Memory B cell (primary cell): Measurements from ENCODE around the gene CMC4.

Experiments used
- ATAC-seq: fragments of 150-1000 bp; cut with Tn5 transposase; 2 replicates; pipeline ENCODE4 v1.10.0; 2021; ENCODE audit warnings: low read depth, mild to moderate bottlenecking, moderate library complexity
- DNase-seq, 2 donors: peaks; one replicate each; pipeline ENCODE4 v3.0.0; 2022; ENCODE audit warnings: low spot score in 2 of 2
- H3K27ac Mint-ChIP-seq: one replicate; pipeline ENCODE4 v1.8.0; 2022; ENCODE audit warnings: mild to moderate bottlenecking, moderate library complexity, mixed read lengths
- H3K27me3 Mint-ChIP-seq: one replicate; pipeline ENCODE4 v1.8.0; 2022; ENCODE audit warnings: mixed read lengths
- H3K36me3 Mint-ChIP-seq: one replicate; pipeline ENCODE4 v1.8.0; 2022; ENCODE audit warnings: mild to moderate bottlenecking, mixed read lengths
- H3K4me1 Mint-ChIP-seq: one replicate; pipeline ENCODE4 v1.8.0; 2022; ENCODE audit warnings: mixed read lengths
- H3K4me3 Mint-ChIP-seq: one replicate; pipeline ENCODE4 v1.8.0; 2022; ENCODE audit warnings: mild to moderate bottlenecking, moderate library complexity, mixed read lengths
- H3K9me3 Mint-ChIP-seq: one replicate; pipeline ENCODE4 v1.8.0; 2022; ENCODE audit warnings: mixed read lengths

Gene CMC4

DNA sequence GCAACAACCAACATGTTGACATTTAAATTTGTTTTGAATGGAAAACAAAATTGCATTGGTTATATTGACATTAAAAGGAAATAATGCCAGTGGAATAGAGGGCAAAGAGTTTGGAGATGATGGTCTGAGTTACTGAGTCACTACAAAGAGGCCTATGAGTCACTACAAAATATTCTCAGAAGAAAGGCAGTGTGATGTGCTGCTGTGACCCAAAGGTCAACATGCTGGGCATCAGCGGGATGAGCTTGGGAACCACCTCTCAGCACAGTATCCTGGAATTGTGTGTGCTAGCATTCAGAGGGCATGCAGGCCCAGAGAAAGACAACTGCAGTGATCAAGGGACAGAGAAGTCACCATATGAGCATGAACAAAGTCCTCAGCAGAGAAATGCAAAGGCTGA, 2.8 kb downstream of the CMC4 start:
- no peak overlapping the region for H3K27ac Mint-ChIP-seq
- no peaks in the 10 kb centered on the region for H3K36me3 Mint-ChIP-seq
- peaks cover 13% of the 10 kb centered on the region for H3K4me1 Mint-ChIP-seq
- ATAC-seq (no peak), DNase-seq (no peak)
- H3K27me3 Mint-ChIP-seq = no peaks in the 10 kb centered on the region
- no peak overlapping the region for H3K4me3 Mint-ChIP-seq
- H3K9me3 Mint-ChIP-seq = no peaks in the 10 kb centered on the region

DNA sequence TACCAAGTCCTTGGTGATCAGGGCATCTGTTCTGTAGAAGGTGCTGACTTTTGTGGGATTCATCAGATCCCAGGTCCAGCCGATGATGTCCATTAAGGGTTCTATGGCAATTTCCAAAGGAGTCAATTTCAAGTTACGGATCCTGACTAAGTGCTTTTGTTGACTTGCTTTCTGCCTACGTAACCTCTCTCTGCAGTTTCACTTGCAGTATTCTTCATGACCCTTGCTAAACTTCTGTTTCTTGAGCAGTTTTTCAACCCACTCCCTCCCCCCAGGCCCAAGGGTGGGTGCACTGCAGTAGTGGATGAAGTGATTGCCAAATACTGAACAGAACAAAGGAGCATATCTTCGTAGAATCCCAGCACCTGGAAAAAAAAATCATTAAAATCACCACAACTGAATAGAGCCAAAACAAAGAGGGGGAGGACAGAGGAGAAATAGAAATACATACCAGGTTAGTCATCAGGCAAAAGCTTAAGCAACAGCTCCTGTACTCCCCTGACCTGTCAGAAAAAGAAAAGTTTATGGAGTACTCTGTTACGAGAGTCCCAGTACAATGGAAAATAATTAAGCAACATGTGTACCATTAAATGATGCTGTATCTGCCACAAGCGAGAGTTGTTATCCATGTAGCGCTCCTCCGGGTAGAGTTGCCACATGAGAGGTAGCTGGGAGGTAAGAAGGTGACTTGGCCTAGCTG, 5.8 kb downstream of the CMC4 start:
- Mint-ChIP-seq H3K9me3 (no peaks in the 10 kb centered on the region), H3K4me1 (peaks cover 9% of the 10 kb centered on the region), H3K4me3 (no peak overlapping the region), H3K36me3 (no peaks in the 10 kb centered on the region), H3K27ac (no peak overlapping the region), H3K27me3 (no peaks in the 10 kb centered on the region)
- DNase-seq (no peak), ATAC-seq (no peak)

DNA sequence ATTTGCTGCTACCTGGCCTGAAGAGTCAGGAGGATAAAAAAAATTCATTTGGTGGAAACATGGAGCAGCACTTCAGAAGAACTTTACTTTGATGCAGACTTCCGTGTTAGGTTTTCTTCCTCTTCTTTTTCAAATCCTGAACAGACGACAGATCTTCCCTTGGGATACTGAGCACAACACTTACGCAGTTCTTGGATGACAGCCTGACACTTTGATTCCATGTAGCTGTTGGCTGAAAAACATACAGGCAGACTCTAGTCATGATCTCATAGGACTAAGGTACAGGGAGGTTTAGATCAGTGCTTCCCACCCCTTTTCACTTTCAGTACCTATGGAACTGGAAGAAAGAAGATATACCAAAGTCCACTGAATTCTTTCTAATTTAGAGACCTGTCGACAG, 9.2 kb downstream of the CMC4 start:
- no peaks in the 10 kb centered on the region for H3K36me3 Mint-ChIP-seq
- no peak overlapping the region for H3K27ac Mint-ChIP-seq
- peaks cover 3% of the 10 kb centered on the region for H3K4me1 Mint-ChIP-seq
- H3K27me3 Mint-ChIP-seq = no peaks in the 10 kb centered on the region
- no peak for ATAC-seq
- no peak for DNase-seq
- no peaks in the 10 kb centered on the region for H3K9me3 Mint-ChIP-seq
- H3K4me3 Mint-ChIP-seq = no peak overlapping the region

DNA sequence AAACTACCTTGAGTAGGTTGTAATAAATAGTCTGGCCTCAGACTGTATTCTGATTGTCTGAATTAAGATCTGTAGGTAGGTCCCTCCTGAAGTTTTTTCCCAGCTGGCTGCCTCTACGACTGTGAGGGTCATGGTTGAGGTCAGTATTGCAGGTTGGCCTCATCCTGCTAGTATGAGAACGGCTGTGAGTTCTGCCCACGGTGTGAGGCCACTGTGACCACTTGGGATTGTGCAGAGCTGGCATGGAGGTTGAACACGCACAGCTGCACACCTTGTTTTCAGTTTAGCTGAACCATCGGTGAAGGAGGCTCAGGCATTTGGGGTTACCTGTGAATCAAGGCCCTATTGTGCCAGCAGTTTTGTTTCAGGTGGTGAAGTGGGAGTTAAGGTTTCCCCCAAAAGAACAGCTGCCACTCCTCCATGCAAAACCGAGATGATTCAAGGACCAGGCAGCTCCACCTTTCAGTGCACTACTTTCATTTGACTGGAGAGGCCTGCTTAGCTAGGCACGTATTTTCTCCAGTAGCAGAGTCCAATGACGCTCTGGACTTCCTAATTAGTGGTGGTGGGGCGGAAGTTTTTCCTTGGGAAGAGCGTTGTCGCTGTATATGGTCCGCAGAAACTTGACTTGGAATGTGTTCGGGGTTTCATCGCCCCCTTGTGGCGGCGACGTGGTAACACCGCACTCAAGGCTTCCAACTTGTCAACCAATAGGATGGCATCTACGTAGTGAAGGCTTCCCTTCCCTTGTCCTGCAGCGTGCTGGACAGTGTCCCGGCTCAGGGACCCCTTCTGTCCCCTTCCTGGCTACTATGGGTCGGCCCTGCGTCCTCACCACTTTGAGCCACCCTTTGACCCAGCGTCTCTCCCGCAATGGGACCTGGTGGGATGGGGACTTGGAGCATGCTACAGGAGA, 13.8 kb downstream of the CMC4 start:
- DNase-seq = peak; percentile 28 to 33
- Mint-ChIP-seq H3K27ac (no peak overlapping the region), H3K4me1 (peaks cover 3% of the 10 kb centered on the region), H3K27me3 (no peaks in the 10 kb centered on the region), H3K4me3 (peak overlapping the region; percentile 61), H3K9me3 (no peaks in the 10 kb centered on the region), H3K36me3 (peaks cover 3% of the 10 kb centered on the region)
- peak; percentile 58 for ATAC-seq

DNA sequence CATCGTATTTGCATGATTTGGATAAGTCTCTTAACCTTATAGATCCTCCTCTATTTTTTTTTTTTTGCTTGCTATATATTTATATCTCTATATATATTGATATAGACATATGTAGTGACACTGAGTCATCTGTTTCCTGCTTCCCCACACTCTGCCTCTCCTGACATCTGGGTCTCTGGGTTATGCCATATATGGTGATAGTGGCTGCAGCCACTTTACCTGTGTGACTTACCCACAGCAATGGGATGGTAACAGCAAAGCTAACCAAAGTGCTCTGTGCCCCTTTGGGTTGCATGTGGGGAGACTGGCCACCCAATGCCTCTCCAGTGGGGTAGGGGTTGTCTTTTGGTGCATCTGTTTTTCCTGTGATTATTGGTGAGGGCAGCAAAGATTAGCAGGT, 14.5 kb downstream of the CMC4 start:
- DNase-seq = no peak
- H3K36me3 Mint-ChIP-seq = peaks cover 7% of the 10 kb centered on the region
- H3K9me3 Mint-ChIP-seq = no peaks in the 10 kb centered on the region
- peaks cover 3% of the 10 kb centered on the region for H3K4me1 Mint-ChIP-seq
- no peaks in the 10 kb centered on the region for H3K27me3 Mint-ChIP-seq
- no peak for ATAC-seq
- H3K27ac Mint-ChIP-seq = no peak overlapping the region
- no peak overlapping the region for H3K4me3 Mint-ChIP-seq

DNA sequence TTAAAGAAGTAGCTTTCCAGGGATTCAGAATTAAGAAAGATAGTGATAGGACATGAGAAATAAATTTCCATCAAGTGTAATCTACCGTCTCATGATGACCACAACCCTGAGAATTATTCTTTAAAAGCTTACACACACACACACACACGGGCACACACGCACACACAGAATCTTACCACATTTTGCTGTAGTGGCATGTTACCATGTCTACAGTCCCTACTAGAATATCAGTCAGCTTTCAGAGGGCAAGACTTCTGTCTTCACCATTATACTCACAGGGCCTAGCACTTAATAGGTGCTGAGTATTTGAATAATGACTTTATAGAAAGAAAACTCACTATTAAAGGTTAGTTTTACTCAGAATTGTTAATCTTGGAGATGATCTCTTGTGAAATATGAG, 15.4 kb downstream of the CMC4 start:
- Mint-ChIP-seq H3K4me3 (no peak overlapping the region), H3K27me3 (no peaks in the 10 kb centered on the region), H3K36me3 (peaks cover 8% of the 10 kb centered on the region), H3K9me3 (no peaks in the 10 kb centered on the region), H3K4me1 (peaks cover 3% of the 10 kb centered on the region), H3K27ac (no peak overlapping the region)
- ATAC-seq = no peak
- DNase-seq = no peak

DNA sequence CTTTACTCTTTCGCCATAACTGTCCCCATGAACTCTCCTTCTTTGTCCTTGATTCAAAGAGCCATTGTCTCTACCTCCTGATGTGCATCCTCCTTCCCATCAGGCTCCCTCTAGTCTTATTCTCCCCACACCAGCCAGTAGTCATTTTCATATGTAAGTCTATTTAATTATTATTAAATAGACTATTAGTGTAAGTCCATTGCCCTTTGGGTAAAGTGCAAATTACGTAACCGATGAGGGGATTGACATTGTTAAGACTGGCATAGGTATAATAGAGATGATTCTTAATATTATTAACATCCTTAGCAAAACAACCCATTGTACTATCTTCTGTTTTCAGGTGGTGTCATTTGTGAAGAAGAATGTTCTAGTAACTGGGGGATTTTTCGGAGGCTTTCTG, 16.7 kb downstream of the CMC4 start:
- no peak for ATAC-seq
- peaks cover 10% of the 10 kb centered on the region for H3K36me3 Mint-ChIP-seq

DNA sequence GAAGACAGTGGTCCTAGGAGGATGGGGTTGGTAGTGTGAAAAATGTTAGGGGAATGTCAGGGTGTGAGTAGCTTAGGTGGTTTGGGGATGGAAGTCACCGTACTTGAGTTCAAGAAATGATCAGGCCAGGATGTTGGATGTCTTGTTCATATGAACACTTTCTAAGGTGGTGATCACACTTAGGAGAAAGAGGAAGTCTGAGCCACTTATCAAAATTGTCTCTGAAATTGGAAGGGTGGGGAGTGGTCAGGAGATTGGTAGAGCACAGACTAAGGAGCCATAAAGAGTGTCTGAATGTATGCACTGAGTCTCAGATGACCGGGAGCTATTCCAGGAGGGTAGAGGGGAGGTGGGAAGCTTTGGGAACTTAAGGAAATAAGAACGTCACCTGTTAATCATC, 17.3 kb downstream of the CMC4 start:
- ATAC-seq = no peak
- H3K27me3 Mint-ChIP-seq = no peaks in the 10 kb centered on the region
- peak overlapping the region; percentile 48 for H3K27ac Mint-ChIP-seq
- H3K4me1 Mint-ChIP-seq = peaks cover 5% of the 10 kb centered on the region
- peaks cover 10% of the 10 kb centered on the region for H3K36me3 Mint-ChIP-seq
- no peaks in the 10 kb centered on the region for H3K9me3 Mint-ChIP-seq
- DNase-seq = no peak
- no peak overlapping the region for H3K4me3 Mint-ChIP-seq

More for the DNA sequence above, 16.7 kb downstream of the CMC4 start:
- Mint-ChIP-seq H3K27ac (no peak overlapping the region), H3K9me3 (no peaks in the 10 kb centered on the region), H3K4me1 (peaks cover 3% of the 10 kb centered on the region), H3K4me3 (no peak overlapping the region), H3K27me3 (no peaks in the 10 kb centered on the region)
- no peak for DNase-seq

DNA sequence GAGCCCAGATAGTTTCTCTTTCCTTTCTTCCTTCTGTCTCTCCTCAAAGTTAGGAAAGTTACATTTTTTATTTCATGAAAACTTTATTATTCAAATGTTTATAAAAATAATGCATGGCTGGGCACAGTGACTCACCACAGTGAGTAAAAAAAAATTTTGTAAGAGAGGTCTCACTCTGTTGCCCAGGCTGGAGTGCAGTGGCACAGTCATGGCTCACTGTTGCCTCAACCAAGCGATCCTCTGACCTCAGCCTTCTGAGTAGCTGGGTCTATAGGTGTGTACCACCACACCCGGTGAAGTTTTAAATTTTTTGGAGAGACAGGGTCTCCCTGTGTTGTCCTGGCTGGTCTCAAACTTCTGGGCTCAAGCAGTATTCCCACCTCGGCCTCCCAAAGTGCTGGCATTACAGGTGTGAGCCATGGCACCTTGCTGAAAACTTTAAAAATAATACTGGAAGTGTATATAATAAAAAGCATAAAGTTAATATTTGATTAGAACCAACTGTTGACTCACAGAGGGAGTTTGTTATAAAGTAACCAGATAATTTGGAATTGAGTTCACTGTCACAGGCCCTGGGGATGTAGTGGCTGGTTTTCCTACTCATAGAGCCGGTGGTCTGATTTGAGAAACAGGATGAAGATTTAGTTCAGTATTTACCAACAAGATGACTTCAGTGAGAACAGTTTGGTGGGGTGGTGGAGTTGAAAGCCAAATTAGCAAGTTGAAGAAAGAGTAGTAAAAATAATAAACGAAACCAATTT, 18.0 kb downstream of the CMC4 start:
- Mint-ChIP-seq H3K27me3 (no peaks in the 10 kb centered on the region), H3K27ac (peak overlapping the region; percentile 48), H3K4me3 (no peak overlapping the region), H3K36me3 (peaks cover 10% of the 10 kb centered on the region), H3K4me1 (peaks cover 5% of the 10 kb centered on the region), H3K9me3 (no peaks in the 10 kb centered on the region)
- DNase-seq (no peak), ATAC-seq (no peak)

DNA sequence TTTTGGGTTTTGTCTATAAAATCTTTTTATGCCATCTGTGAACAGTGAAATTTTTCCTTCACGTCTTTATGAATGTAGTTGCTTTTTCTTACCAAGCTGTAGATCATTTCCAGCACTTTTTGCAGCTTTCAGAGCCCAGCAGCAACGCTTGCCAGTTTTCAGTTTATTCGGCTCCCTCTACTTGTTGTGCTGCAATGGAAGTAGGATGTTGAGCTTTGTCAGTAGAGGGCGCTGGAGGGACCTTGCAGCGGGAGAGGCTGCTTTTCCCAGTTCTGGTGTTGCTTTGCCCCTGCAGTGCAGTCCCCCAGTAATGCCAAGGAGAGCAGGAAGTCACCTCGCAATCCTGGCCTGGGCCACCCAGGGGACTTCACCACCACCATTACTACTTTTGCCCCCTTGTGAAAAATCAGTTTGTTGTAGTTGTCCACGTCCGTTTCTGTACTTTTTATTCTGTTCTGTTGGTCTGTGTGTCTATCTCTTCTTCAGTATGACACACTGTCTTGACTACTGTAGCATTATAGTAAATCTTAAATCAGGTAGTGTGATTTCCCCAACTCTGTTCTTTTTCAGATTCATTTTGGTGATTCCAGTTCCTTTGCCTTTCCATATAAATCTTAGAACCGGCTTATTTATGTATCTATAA, 21.8 kb downstream of the CMC4 start:
- DNase-seq = peak; percentile 18 to 24
- peaks cover 7% of the 10 kb centered on the region for H3K4me1 Mint-ChIP-seq
- no peaks in the 10 kb centered on the region for H3K27me3 Mint-ChIP-seq
- H3K36me3 Mint-ChIP-seq = peaks cover 22% of the 10 kb centered on the region
- ATAC-seq = peak; percentile 55
- no peak overlapping the region for H3K27ac Mint-ChIP-seq
- H3K4me3 Mint-ChIP-seq = no peak overlapping the region
- no peaks in the 10 kb centered on the region for H3K9me3 Mint-ChIP-seq

DNA sequence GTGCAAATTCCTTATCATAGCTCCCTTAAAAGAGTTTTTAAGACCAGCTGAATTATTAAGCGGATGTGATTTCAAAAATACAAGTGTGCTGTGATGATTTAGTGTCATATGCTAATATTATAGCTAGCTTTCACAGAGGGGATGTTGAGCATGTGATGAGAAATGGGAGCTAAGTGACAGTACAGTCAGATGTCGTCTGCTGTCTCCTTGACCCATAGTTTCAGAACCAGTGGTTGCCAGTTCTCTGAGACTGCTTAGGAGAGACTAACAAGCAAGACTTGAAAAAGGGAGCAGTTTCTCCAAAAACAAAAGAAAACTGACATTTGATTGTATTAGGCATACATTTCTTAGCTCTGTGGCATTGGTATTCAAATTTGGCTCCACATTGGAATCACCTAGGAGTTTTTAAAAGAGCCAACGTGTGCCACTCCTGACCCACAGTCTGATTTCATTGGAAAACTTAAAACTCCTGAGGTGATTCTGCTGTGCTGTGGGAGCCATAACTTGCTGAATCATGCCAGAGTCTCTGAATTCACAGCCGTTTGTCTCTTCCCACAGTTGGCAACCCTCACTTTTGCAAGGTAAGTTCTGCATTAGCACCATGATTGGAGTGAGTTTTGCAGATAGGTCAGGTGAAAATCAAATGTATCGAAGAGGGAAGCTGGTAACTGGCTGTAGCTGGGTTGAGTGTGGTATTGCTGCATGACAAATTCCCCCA, 24.0 kb downstream of the CMC4 start:
- H3K36me3 Mint-ChIP-seq = peaks cover 24% of the 10 kb centered on the region
- H3K4me1 Mint-ChIP-seq = peaks cover 8% of the 10 kb centered on the region
- H3K27ac Mint-ChIP-seq = no peak overlapping the region
- H3K4me3 Mint-ChIP-seq = no peak overlapping the region
- H3K9me3 Mint-ChIP-seq = no peaks in the 10 kb centered on the region
- H3K27me3 Mint-ChIP-seq = no peaks in the 10 kb centered on the region
- DNase-seq (no peak), ATAC-seq (no peak)

DNA sequence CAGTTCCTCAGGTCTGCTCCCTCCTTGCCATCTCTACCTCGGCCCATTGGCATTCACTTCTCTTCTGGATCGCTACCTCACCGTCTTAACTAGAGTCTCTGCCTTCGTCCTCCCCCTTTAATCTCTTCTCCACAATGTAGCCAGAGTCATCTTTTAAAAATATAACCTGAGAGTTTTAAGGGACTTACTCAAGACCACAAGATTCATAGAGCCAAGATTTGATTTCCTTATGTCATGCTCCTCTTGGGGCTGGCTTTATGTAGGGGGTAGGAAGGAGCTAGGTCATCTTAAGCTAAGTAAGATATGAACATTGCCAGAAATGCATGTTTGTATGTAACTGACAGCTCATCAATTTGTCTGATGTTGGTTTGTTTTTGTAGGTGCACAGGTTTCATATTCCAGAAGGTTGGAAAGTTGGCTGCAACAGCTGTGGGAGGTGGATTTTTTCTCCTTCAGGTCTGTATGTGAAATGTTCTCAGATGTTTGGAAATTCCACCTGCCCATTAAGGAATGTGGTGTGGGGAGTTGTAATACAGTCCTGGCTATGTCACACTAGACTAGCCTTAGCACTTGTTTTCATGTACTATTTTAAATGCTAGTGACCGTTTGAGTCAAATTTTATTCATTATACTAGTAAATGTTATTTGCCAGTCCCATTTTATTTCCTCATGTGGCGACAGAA, 24.7 kb downstream of the CMC4 start:
- H3K27ac Mint-ChIP-seq = no peak overlapping the region

DNA sequence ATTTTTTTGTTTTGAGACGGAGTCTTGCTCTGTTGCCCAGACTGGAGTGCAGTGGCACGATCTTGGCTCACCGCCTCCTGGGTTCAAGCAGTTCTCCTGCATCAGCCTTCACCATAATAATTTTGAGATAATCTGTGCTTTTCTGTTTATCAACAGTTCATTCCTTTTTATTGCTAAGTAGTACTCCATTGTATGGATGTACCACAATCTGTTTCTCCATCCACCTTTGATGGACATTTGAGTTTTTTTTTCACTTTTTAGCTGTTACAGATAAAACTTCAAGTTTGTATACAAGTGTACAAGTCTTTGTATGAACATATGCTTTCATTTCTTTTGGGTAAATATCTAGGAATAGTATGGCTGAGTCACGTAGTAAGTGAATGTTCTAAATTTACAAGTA, 35.2 kb downstream of the CMC4 start:
- ATAC-seq (no peak), DNase-seq (no peak)
- H3K27me3 Mint-ChIP-seq = no peaks in the 10 kb centered on the region

More for the DNA sequence above, 24.7 kb downstream of the CMC4 start:
- ATAC-seq (no peak), DNase-seq (no peak)
- Mint-ChIP-seq H3K4me3 (no peak overlapping the region), H3K4me1 (peaks cover 8% of the 10 kb centered on the region), H3K9me3 (no peaks in the 10 kb centered on the region), H3K36me3 (peaks cover 18% of the 10 kb centered on the region), H3K27me3 (no peaks in the 10 kb centered on the region)

More for the DNA sequence above, 35.2 kb downstream of the CMC4 start:
- no peaks in the 10 kb centered on the region for H3K9me3 Mint-ChIP-seq
- H3K36me3 Mint-ChIP-seq = peaks cover 29% of the 10 kb centered on the region
- no peak overlapping the region for H3K27ac Mint-ChIP-seq
- no peak overlapping the region for H3K4me3 Mint-ChIP-seq
- peaks cover 9% of the 10 kb centered on the region for H3K4me1 Mint-ChIP-seq
